ENCODE results near the gene HMGCLL1.

The HMGCLL1 gene

GRCh38 chr6:55530931-55531330 is 48.1 kb downstream of the HMGCLL1 start:
- H3K36me3 ChIP-seq (ENCODE audit: insufficient read depth, low read depth, low read length): no peaks in the 10 kb centered on the region
- no peaks in the 10 kb centered on the region for H3K27me3 ChIP-seq (ENCODE audit: insufficient read depth, low read length)
- H3K27ac ChIP-seq (ENCODE audit: low read length): no peak overlapping the region
- no peaks in the 10 kb centered on the region for H3K4me1 ChIP-seq (ENCODE audit: insufficient read depth, low read length)
- H3K9ac ChIP-seq (ENCODE audit: low read depth, low read length): no peak overlapping the region
- no peaks in the 10 kb centered on the region for H3K9me3 ChIP-seq (ENCODE audit: insufficient read depth, low read depth, low read length)
- H3K4me3 ChIP-seq (ENCODE audit: low read length): no peak overlapping the region

GRCh38 chr6:55528624-55529023 is 50.4 kb downstream of the HMGCLL1 start:
- H3K27me3 ChIP-seq (ENCODE audit: insufficient read depth, low read length): no peaks in the 10 kb centered on the region
- H3K9me3 ChIP-seq (ENCODE audit: insufficient read depth, low read depth, low read length): no peaks in the 10 kb centered on the region
- no peak overlapping the region for H3K4me3 ChIP-seq (ENCODE audit: low read length)
- H3K9ac ChIP-seq (ENCODE audit: low read depth, low read length): no peak overlapping the region
- no peaks in the 10 kb centered on the region for H3K36me3 ChIP-seq (ENCODE audit: insufficient read depth, low read depth, low read length)
- H3K27ac ChIP-seq (ENCODE audit: low read length): no peak overlapping the region
- peaks cover 2% of the 10 kb centered on the region; the same call in 1 of the 2 replicates for H3K4me1 ChIP-seq (ENCODE audit: insufficient read depth, low read length)

GRCh38 chr6:55524441-55524840 is 54.6 kb downstream of the HMGCLL1 start:
- Histone ChIP-seq H3K36me3 (ENCODE audit: insufficient read depth, low read depth, low read length) (no peaks in the 10 kb centered on the region), H3K9me3 (ENCODE audit: insufficient read depth, low read depth, low read length) (no peaks in the 10 kb centered on the region), H3K4me1 (ENCODE audit: insufficient read depth, low read length) (peaks cover 2% of the 10 kb centered on the region; the same call in 1 of the 2 replicates), H3K4me3 (ENCODE audit: low read length) (no peak overlapping the region), H3K27me3 (ENCODE audit: insufficient read depth, low read length) (no peaks in the 10 kb centered on the region), H3K9ac (ENCODE audit: low read depth, low read length) (no peak overlapping the region), H3K27ac (ENCODE audit: low read length) (no peak overlapping the region)

GRCh38 chr6:55518529-55519060 is 60.4 kb downstream of the HMGCLL1 start:
- no peak overlapping the region for H3K4me3 ChIP-seq (ENCODE audit: low read length)
- H3K27me3 ChIP-seq (ENCODE audit: insufficient read depth, low read length): no peaks in the 10 kb centered on the region
- no peaks in the 10 kb centered on the region for H3K9me3 ChIP-seq (ENCODE audit: insufficient read depth, low read depth, low read length)
- no peak overlapping the region for H3K9ac ChIP-seq (ENCODE audit: low read depth, low read length)
- H3K27ac ChIP-seq (ENCODE audit: low read length): no peak overlapping the region
- H3K36me3 ChIP-seq (ENCODE audit: insufficient read depth, low read depth, low read length): no peaks in the 10 kb centered on the region
- no peaks in the 10 kb centered on the region for H3K4me1 ChIP-seq (ENCODE audit: insufficient read depth, low read length)

GRCh38 chr6:55516736-55517135 is 62.3 kb downstream of the HMGCLL1 start:
- Histone ChIP-seq H3K4me1 (ENCODE audit: insufficient read depth, low read length) (no peaks in the 10 kb centered on the region), H3K9ac (ENCODE audit: low read depth, low read length) (no peak overlapping the region), H3K4me3 (ENCODE audit: low read length) (no peak overlapping the region)

GRCh38 chr6:55512904-55513303 is 66.1 kb downstream of the HMGCLL1 start:
- H3K4me3 ChIP-seq (ENCODE audit: low read length): no peak overlapping the region
- H3K9me3 ChIP-seq (ENCODE audit: insufficient read depth, low read depth, low read length): no peaks in the 10 kb centered on the region
- H3K27me3 ChIP-seq (ENCODE audit: insufficient read depth, low read length): no peaks in the 10 kb centered on the region
- no peaks in the 10 kb centered on the region for H3K4me1 ChIP-seq (ENCODE audit: insufficient read depth, low read length)
- no peak overlapping the region for H3K27ac ChIP-seq (ENCODE audit: low read length)
- no peaks in the 10 kb centered on the region for H3K36me3 ChIP-seq (ENCODE audit: insufficient read depth, low read depth, low read length)
- no peak overlapping the region for H3K9ac ChIP-seq (ENCODE audit: low read depth, low read length)

More at GRCh38 chr6:55516736-55517135, 62.3 kb downstream of the HMGCLL1 start:
- no peaks in the 10 kb centered on the region for H3K9me3 ChIP-seq (ENCODE audit: insufficient read depth, low read depth, low read length)
- no peaks in the 10 kb centered on the region for H3K36me3 ChIP-seq (ENCODE audit: insufficient read depth, low read depth, low read length)
- H3K27me3 ChIP-seq (ENCODE audit: insufficient read depth, low read length): no peaks in the 10 kb centered on the region
- H3K27ac ChIP-seq (ENCODE audit: low read length): no peak overlapping the region

- Histone ChIP-seq H3K4me1 (ENCODE audit: insufficient read depth, low read length) (no peaks in the 10 kb centered on the region), H3K9me3 (ENCODE audit: insufficient read depth, low read depth, low read length) (no peaks in the 10 kb centered on the region), H3K27ac (ENCODE audit: low read length) (no peak overlapping the region), H3K9ac (ENCODE audit: low read depth, low read length) (no peak overlapping the region), H3K4me3 (ENCODE audit: low read length) (no peak overlapping the region), H3K27me3 (ENCODE audit: insufficient read depth, low read length) (no peaks in the 10 kb centered on the region), H3K36me3 (ENCODE audit: insufficient read depth, low read depth, low read length) (no peaks in the 10 kb centered on the region)
Measured at GRCh38 chr6:55511122-55511800, 67.7 kb downstream of the HMGCLL1 start.

GRCh38 chr6:55499591-55499990 is 79.4 kb downstream of the HMGCLL1 start:
- Histone ChIP-seq H3K27me3 (ENCODE audit: insufficient read depth, low read length) (no peaks in the 10 kb centered on the region), H3K4me3 (ENCODE audit: low read length) (no peak overlapping the region), H3K36me3 (ENCODE audit: insufficient read depth, low read depth, low read length) (no peaks in the 10 kb centered on the region), H3K4me1 (ENCODE audit: insufficient read depth, low read length) (no peaks in the 10 kb centered on the region), H3K9me3 (ENCODE audit: insufficient read depth, low read depth, low read length) (no peaks in the 10 kb centered on the region), H3K9ac (ENCODE audit: low read depth, low read length) (no peak overlapping the region), H3K27ac (ENCODE audit: low read length) (no peak overlapping the region)

- Histone ChIP-seq H3K27ac (ENCODE audit: low read length) (no peak overlapping the region), H3K4me1 (ENCODE audit: insufficient read depth, low read length) (no peaks in the 10 kb centered on the region), H3K9me3 (ENCODE audit: insufficient read depth, low read depth, low read length) (no peaks in the 10 kb centered on the region), H3K27me3 (ENCODE audit: insufficient read depth, low read length) (no peaks in the 10 kb centered on the region), H3K9ac (ENCODE audit: low read depth, low read length) (no peak overlapping the region), H3K36me3 (ENCODE audit: insufficient read depth, low read depth, low read length) (no peaks in the 10 kb centered on the region), H3K4me3 (ENCODE audit: low read length) (no peak overlapping the region)
Measured at GRCh38 chr6:55497694-55498093, 81.3 kb downstream of the HMGCLL1 start.

GRCh38 chr6:55496201-55496600 is 82.8 kb downstream of the HMGCLL1 start:
- Histone ChIP-seq H3K27me3 (ENCODE audit: insufficient read depth, low read length) (no peaks in the 10 kb centered on the region), H3K36me3 (ENCODE audit: insufficient read depth, low read depth, low read length) (no peaks in the 10 kb centered on the region), H3K9me3 (ENCODE audit: insufficient read depth, low read depth, low read length) (no peaks in the 10 kb centered on the region), H3K9ac (ENCODE audit: low read depth, low read length) (no peak overlapping the region), H3K4me1 (ENCODE audit: insufficient read depth, low read length) (no peaks in the 10 kb centered on the region), H3K27ac (ENCODE audit: low read length) (no peak overlapping the region), H3K4me3 (ENCODE audit: low read length) (no peak overlapping the region)

GRCh38 chr6:55495277-55495676 is 83.7 kb downstream of the HMGCLL1 start:
- no peaks in the 10 kb centered on the region for H3K36me3 ChIP-seq (ENCODE audit: insufficient read depth, low read depth, low read length)
- no peak overlapping the region for H3K27ac ChIP-seq (ENCODE audit: low read length)
- H3K4me1 ChIP-seq (ENCODE audit: insufficient read depth, low read length): no peaks in the 10 kb centered on the region

GRCh38 chr6:55494411-55494810 is 84.6 kb downstream of the HMGCLL1 start:
- H3K4me1 ChIP-seq (ENCODE audit: insufficient read depth, low read length): no peaks in the 10 kb centered on the region
- H3K4me3 ChIP-seq (ENCODE audit: low read length): no peak overlapping the region
- H3K27ac ChIP-seq (ENCODE audit: low read length): no peak overlapping the region
- H3K27me3 ChIP-seq (ENCODE audit: insufficient read depth, low read length): no peaks in the 10 kb centered on the region
- H3K9me3 ChIP-seq (ENCODE audit: insufficient read depth, low read depth, low read length): no peaks in the 10 kb centered on the region
- H3K9ac ChIP-seq (ENCODE audit: low read depth, low read length): no peak overlapping the region
- no peaks in the 10 kb centered on the region for H3K36me3 ChIP-seq (ENCODE audit: insufficient read depth, low read depth, low read length)

More at GRCh38 chr6:55495277-55495676, 83.7 kb downstream of the HMGCLL1 start:
- no peaks in the 10 kb centered on the region for H3K9me3 ChIP-seq (ENCODE audit: insufficient read depth, low read depth, low read length)
- no peak overlapping the region for H3K9ac ChIP-seq (ENCODE audit: low read depth, low read length)
- no peak overlapping the region for H3K4me3 ChIP-seq (ENCODE audit: low read length)
- H3K27me3 ChIP-seq (ENCODE audit: insufficient read depth, low read length): no peaks in the 10 kb centered on the region

All from iPS-20b (cell line).